Thyroid gland (tissue), 4 donors: ENCODE results near the gene ZNF423.

Experiments
- CTCF ChIP-seq, 6 experiments: fragments of 200-600 bp in 3 of 6; fragments of 450-650 bp in 3 of 6; sonication (generic) in 3 of 6; IDR thresholded peaks; one replicate each; pipeline ENCODE4 v1.5.1; 2016 to 2019; ENCODE audit warnings: antibody characterized with exemption in 6 of 6, mild to moderate bottlenecking in 2 of 6, inconsistent platforms in 1 of 6, moderate library complexity in 1 of 6
- POLR2A ChIP-seq, 2 donors: fragments of 450-650 bp; IDR thresholded peaks; one replicate each; pipeline ENCODE4 v1.6.1; 2017; ENCODE audit warnings: antibody characterized with exemption in 2 of 2, mild to moderate bottlenecking in 2 of 2, moderate library complexity in 1 of 2

GRCh38 chr16:49489686-49490320, 366.1 kb downstream of the ZNF423 start:
- TF ChIP-seq CTCF (IDR thresholded peaks at IDR 0.05): no peak
- TF ChIP-seq POLR2A (IDR thresholded peaks at IDR 0.05): no peak
